Neural cell (in vitro differentiated cells): ENCODE data around the gene CHAF1B. TPM values are rescaled to one million over a fixed set of nuclear protein-coding genes. Genes with fewer than 3 reads are reported as not detected.
"Not testable (repeated sequence)": the region's sequence is repeated elsewhere in the genome, so short reads cannot be mapped to it uniquely, and the experiment has no call there.

Experiments used
- H2AFZ ChIP-seq: fragments of 200-600, 300-800 bp; sonication (generic), shearing (Covaris generic); 2 replicates; pipeline ENCODE4 v1.6.0; 2014; ENCODE audit warnings: low read depth, mild to moderate bottlenecking, antibody characterized with exemption, low read length, moderate library complexity
- H3F3A ChIP-seq: fragments of 200-600 bp; shearing (Covaris generic); 2 replicates; pipeline ENCODE4 v1.6.1; 2016; ENCODE audit warnings: mild to moderate bottlenecking, moderate library complexity, mixed read lengths, antibody characterized with exemption, low read length; ENCODE audit not compliant: insufficient read depth, poor library complexity, severe bottlenecking
- H3K27ac ChIP-seq: fragments of 200-600, 300-800 bp; sonication (generic), shearing (Covaris generic); 2 replicates; pipeline ENCODE4 v1.5.1; 2014; ENCODE audit warnings: mild to moderate bottlenecking, low read length, moderate library complexity
- H3K27me3 ChIP-seq: fragments of 300-800, 200-600 bp; sonication (generic), shearing (Covaris generic); 2 replicates; pipeline ENCODE4 v1.6.0; 2014; ENCODE audit warnings: mild to moderate bottlenecking, low read depth, low read length, moderate library complexity; ENCODE audit not compliant: insufficient read depth
- H3K36me3 ChIP-seq: fragments of 300-800, 200-600 bp; sonication (generic), shearing (Covaris generic); 2 replicates; pipeline ENCODE4 v1.5.1; 2014; ENCODE audit warnings: mild to moderate bottlenecking, antibody characterized with exemption, low read length, moderate library complexity; ENCODE audit not compliant: insufficient read depth
- H3K4me2 ChIP-seq: fragments of 300-800, 200-600 bp; sonication (generic), shearing (Covaris generic); 2 replicates; pipeline ENCODE4 v1.6.0; 2014; ENCODE audit warnings: mild to moderate bottlenecking, low read length
- H3K4me3 ChIP-seq: fragments of 300-800, 200-600 bp; sonication (generic), shearing (Covaris generic); 2 replicates; pipeline ENCODE4 v1.5.1; 2014; ENCODE audit warnings: mild to moderate bottlenecking, low read length, moderate library complexity
- H3K79me2 ChIP-seq: fragments of 200-600 bp; shearing (Covaris generic); replicated peaks from 2 replicates; pipeline ENCODE4 v1.6.0; 2014; ENCODE audit warnings: mild to moderate bottlenecking, low read length, moderate library complexity; ENCODE audit not compliant: insufficient read depth
- H3K9ac ChIP-seq: fragments of 300-800, 200-600 bp; sonication (generic), shearing (Covaris generic); 2 replicates; pipeline ENCODE4 v1.6.1; 2016; ENCODE audit warnings: mild to moderate bottlenecking, low read length, mixed read lengths
- H3K9me2 ChIP-seq: fragments of 200-600 bp; shearing (Covaris generic); 2 replicates; pipeline ENCODE4 v1.6.1; 2016; ENCODE audit warnings: mild to moderate bottlenecking, low read length, mixed read lengths; ENCODE audit not compliant: insufficient read depth
- H3K9me3 ChIP-seq: fragments of 200-600, 300-800 bp; sonication (generic), shearing (Covaris generic); 2 replicates; pipeline ENCODE4 v1.6.1; 2016; ENCODE audit warnings: mild to moderate bottlenecking, mixed run types, low read length, moderate library complexity, mixed read lengths
- H4K20me1 ChIP-seq: fragments of 200-600 bp; shearing (Covaris generic); 2 replicates; pipeline ENCODE4 v1.6.1; 2016; ENCODE audit warnings: mild to moderate bottlenecking, mixed run types; ENCODE audit not compliant: insufficient read depth
- EP300 ChIP-seq: fragments of 450-650 bp; conservative IDR thresholded peaks from 2 replicates; pipeline ENCODE4 v1.6.1; 2014; ENCODE audit warnings: antibody characterized with exemption, mild to moderate bottlenecking, moderate library complexity; ENCODE audit not compliant: poor library complexity, severe bottlenecking
- EZH2 ChIP-seq: fragments of 200-600, 300-800 bp; shearing (Covaris generic), sonication (generic); IDR thresholded peaks from 2 replicates; pipeline ENCODE4 v1.6.1; 2014; ENCODE audit warnings: antibody characterized with exemption, low read length, borderline replicate concordance, mild to moderate bottlenecking; ENCODE audit not compliant: insufficient read depth, poor library complexity, severe bottlenecking
- MXI1 ChIP-seq: fragments of 450-650 bp; conservative IDR thresholded peaks from 2 replicates; pipeline ENCODE4 v1.6.1; 2014; ENCODE audit warnings: antibody characterized with exemption, mild to moderate bottlenecking; ENCODE audit not compliant: poor library complexity, severe bottlenecking
- POLR2AphosphoS5 ChIP-seq: IDR thresholded peaks from 2 replicates; pipeline ENCODE4 v1.6.1; 2012
- RAD21 ChIP-seq: fragments of 450-650 bp; conservative IDR thresholded peaks from 2 replicates; pipeline ENCODE4 v1.6.1; 2014; ENCODE audit warnings: antibody characterized with exemption, mild to moderate bottlenecking, moderate library complexity
- SMC3 ChIP-seq: fragments of 450-650 bp; conservative IDR thresholded peaks from 2 replicates; pipeline ENCODE4 v1.6.1; 2014; ENCODE audit warnings: antibody characterized with exemption, mild to moderate bottlenecking, moderate library complexity; ENCODE audit not compliant: poor library complexity
- TAF1 ChIP-seq: IDR thresholded peaks from 2 replicates; pipeline ENCODE4 v1.6.1; 2012; ENCODE audit warnings: low read depth
- polyA plus RNA-seq: library from polyadenylated mRNA; depleted of rRNA; stranded (reverse); fragments of >200 nt; gene quantifications from 2 replicates; pipeline ENCODE4 v1.2.3, GENCODE V29; 2014
- TF ChIP-seq, protein P1 (sequence below): fragments of 450-650 bp; IDR thresholded peaks from 2 replicates; pipeline ENCODE4 v1.5.1; 2014; ENCODE audit warnings: antibody characterized with exemption, mild to moderate bottlenecking, moderate library complexity; ENCODE audit not compliant: poor library complexity, severe bottlenecking
- TF ChIP-seq, protein P2 (sequence below): IDR thresholded peaks from 2 replicates; pipeline ENCODE4 v1.6.1; 2012; ENCODE audit warnings: borderline replicate concordance

The CHAF1B gene
- polyA plus RNA-seq, 1 donor from 2014 or later, result 0.72 TPM

DNA sequence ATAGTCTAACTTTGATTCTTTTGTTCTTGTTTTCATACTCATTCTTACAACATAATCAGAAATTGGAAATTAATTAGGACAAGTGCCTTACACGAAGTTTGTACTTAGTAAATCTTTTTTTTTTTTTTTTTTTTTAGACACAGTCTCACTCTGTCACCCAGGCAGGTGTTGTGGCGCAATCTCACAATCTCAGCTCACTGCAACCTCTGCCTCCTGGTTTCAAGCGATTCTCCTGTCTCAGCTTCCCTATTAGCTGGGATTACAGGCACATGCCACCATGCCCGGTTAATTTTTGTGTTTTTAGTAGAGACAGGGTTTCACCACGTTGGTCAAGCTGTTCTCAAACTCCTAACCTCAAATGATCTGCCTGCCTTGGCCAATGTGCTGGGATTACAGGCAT lies 12.4 kb downstream of the CHAF1B start:
- Histone ChIP-seq H4K20me1 (no peaks in the 10 kb centered on the region), H2AFZ (no peak overlapping the region)
- no peak for TF ChIP-seq SMC3
- TF ChIP-seq EZH2, result no peak
- TF ChIP-seq, protein P1, sequence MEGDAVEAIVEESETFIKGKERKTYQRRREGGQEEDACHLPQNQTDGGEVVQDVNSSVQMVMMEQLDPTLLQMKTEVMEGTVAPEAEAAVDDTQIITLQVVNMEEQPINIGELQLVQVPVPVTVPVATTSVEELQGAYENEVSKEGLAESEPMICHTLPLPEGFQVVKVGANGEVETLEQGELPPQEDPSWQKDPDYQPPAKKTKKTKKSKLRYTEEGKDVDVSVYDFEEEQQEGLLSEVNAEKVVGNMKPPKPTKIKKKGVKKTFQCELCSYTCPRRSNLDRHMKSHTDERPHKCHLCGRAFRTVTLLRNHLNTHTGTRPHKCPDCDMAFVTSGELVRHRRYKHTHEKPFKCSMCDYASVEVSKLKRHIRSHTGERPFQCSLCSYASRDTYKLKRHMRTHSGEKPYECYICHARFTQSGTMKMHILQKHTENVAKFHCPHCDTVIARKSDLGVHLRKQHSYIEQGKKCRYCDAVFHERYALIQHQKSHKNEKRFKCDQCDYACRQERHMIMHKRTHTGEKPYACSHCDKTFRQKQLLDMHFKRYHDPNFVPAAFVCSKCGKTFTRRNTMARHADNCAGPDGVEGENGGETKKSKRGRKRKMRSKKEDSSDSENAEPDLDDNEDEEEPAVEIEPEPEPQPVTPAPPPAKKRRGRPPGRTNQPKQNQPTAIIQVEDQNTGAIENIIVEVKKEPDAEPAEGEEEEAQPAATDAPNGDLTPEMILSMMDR, result no peak
- TF ChIP-seq POLR2AphosphoS5, result no peak
- no peak for TF ChIP-seq MXI1
- TF ChIP-seq RAD21, result no peak
- TF ChIP-seq, protein P2, sequence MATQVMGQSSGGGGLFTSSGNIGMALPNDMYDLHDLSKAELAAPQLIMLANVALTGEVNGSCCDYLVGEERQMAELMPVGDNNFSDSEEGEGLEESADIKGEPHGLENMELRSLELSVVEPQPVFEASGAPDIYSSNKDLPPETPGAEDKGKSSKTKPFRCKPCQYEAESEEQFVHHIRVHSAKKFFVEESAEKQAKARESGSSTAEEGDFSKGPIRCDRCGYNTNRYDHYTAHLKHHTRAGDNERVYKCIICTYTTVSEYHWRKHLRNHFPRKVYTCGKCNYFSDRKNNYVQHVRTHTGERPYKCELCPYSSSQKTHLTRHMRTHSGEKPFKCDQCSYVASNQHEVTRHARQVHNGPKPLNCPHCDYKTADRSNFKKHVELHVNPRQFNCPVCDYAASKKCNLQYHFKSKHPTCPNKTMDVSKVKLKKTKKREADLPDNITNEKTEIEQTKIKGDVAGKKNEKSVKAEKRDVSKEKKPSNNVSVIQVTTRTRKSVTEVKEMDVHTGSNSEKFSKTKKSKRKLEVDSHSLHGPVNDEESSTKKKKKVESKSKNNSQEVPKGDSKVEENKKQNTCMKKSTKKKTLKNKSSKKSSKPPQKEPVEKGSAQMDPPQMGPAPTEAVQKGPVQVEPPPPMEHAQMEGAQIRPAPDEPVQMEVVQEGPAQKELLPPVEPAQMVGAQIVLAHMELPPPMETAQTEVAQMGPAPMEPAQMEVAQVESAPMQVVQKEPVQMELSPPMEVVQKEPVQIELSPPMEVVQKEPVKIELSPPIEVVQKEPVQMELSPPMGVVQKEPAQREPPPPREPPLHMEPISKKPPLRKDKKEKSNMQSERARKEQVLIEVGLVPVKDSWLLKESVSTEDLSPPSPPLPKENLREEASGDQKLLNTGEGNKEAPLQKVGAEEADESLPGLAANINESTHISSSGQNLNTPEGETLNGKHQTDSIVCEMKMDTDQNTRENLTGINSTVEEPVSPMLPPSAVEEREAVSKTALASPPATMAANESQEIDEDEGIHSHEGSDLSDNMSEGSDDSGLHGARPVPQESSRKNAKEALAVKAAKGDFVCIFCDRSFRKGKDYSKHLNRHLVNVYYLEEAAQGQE, result no peak
- no peak for TF ChIP-seq TAF1
- TF ChIP-seq EP300, result no peak

DNA sequence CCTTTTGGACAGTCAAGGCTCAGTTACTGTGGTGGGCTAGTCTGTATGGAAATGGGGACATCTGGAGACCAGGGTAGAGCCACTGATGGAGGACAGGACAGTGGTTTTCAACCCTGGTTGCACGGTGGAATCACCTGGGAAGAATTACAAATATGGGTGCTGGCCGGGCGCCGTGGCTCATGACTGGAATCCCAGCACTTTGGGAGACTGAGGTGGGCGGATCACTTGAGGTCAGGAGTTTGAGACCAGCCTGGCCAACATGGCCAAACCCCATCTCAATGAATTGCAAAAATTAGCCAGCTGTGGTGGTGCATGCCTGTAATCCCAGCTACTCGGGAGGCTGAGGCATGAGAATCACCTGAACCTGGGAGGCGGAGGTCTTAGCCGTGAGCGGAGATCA lies 14.5 kb downstream of the CHAF1B start:
- not testable (repeated sequence) for H4K20me1 ChIP-seq, H3F3A ChIP-seq, H3K4me3 ChIP-seq, H3K27me3 ChIP-seq, H2AFZ ChIP-seq, H3K36me3 ChIP-seq, H3K27ac ChIP-seq, H3K9ac ChIP-seq, H3K79me2 ChIP-seq, H3K4me2 ChIP-seq, H3K9me2 ChIP-seq, H3K9me3 ChIP-seq

More for the DNA sequence above, 12.4 kb downstream of the CHAF1B start:
- no peak overlapping the region for H3K4me2 ChIP-seq
- H3K4me3 ChIP-seq, result no peak overlapping the region
- H3K27ac ChIP-seq, result no peak overlapping the region
- no peaks in the 10 kb centered on the region for H3K9me3 ChIP-seq
- no peaks in the 10 kb centered on the region for H3K27me3 ChIP-seq
- H3K79me2 ChIP-seq, result no peaks in the 10 kb centered on the region
- H3K36me3 ChIP-seq, result no peaks in the 10 kb centered on the region
- H3K9me2 ChIP-seq, result no peaks in the 10 kb centered on the region
- H3F3A ChIP-seq, result no peaks in the 10 kb centered on the region
- H3K9ac ChIP-seq, result no peak overlapping the region

DNA sequence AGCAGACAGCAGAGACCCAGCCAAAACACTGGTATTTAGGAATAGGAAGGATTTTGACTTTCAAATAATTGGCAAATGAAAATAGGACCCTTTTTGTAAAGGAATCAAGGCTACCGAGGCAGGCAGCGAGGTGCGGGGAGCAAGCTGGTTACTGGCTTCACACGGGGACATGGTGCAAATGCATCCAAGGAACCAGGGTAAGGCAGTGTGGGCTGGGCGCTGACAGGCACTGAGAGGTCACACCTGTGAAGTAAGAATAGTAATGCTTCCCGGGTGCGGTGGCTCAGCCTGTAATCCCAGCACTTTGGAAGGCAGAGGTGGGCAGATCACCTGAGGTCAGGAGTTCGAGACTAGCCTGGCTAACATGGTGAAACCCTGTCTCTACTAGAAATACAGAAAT lies 15.5 kb downstream of the CHAF1B start:
- TF ChIP-seq TAF1, result no peak
- no peak for TF ChIP-seq POLR2AphosphoS5
- no peak for TF ChIP-seq RAD21
- no peak for TF ChIP-seq EP300
- TF ChIP-seq MXI1, result no peak
- TF ChIP-seq, protein P2, result no peak
- no peak for TF ChIP-seq SMC3
- no peak for TF ChIP-seq EZH2
- TF ChIP-seq, protein P1, result no peak
- no peaks in the 10 kb centered on the region for H3K27me3 ChIP-seq
- no peak overlapping the region for H3K27ac ChIP-seq
- H3F3A ChIP-seq, result no peaks in the 10 kb centered on the region
- H3K79me2 ChIP-seq, result no peaks in the 10 kb centered on the region
- no peak overlapping the region for H3K4me3 ChIP-seq
- H3K9me2 ChIP-seq, result no peaks in the 10 kb centered on the region
- H3K9me3 ChIP-seq, result no peaks in the 10 kb centered on the region
- no peaks in the 10 kb centered on the region for H3K36me3 ChIP-seq
- H2AFZ ChIP-seq, result no peak overlapping the region
- H4K20me1 ChIP-seq, result no peaks in the 10 kb centered on the region
- H3K4me2 ChIP-seq, result no peak overlapping the region
- H3K9ac ChIP-seq, result no peak overlapping the region
